HG03097 (cell line): ENCODE measurements around the gene SPATA21.
"Not testable (repeated sequence)": the region's sequence is repeated elsewhere in the genome, so short reads cannot be mapped to it uniquely, and the experiment has no call there.

Source experiments
- ATAC-seq: cut with Tn5 transposase; IDR thresholded peaks from one replicate; pipeline ENCODE4 v1.9.1; 2021; ENCODE audit not compliant: unreplicated experiment, low FRiP score

SPATA21 gene

GRCh38 chr1:16387201-16388188 lies 49.7 kb downstream of the SPATA21 start:
- no peak for ATAC-seq

- ATAC-seq = no peak
Measured at GRCh38 chr1:16386454-16387113, 50.6 kb downstream of the SPATA21 start.

- no peak for ATAC-seq
Measured at GRCh38 chr1:16385659-16386453, 51.4 kb downstream of the SPATA21 start.

GRCh38 chr1:16383888-16384287 lies 53.3 kb downstream of the SPATA21 start:
- no peak for ATAC-seq

GRCh38 chr1:16380868-16381267 lies 56.4 kb downstream of the SPATA21 start:
- ATAC-seq = no peak

GRCh38 chr1:16378443-16378842 lies 58.8 kb downstream of the SPATA21 start:
- no peak for ATAC-seq

- ATAC-seq = no peak
Measured at GRCh38 chr1:16376971-16377370, 60.3 kb downstream of the SPATA21 start.

- ATAC-seq = no peak
Measured at GRCh38 chr1:16375521-16376340, 61.5 kb downstream of the SPATA21 start.

- ATAC-seq = no peak
Measured at GRCh38 chr1:16374266-16374665, 63.0 kb downstream of the SPATA21 start.

- no peak for ATAC-seq
Measured at GRCh38 chr1:16372535-16373285, 64.5 kb downstream of the SPATA21 start.

GRCh38 chr1:16371725-16372124 lies 65.5 kb downstream of the SPATA21 start:
- no peak for ATAC-seq

GRCh38 chr1:16369821-16370220 lies 67.4 kb downstream of the SPATA21 start:
- no peak for ATAC-seq

GRCh38 chr1:16367968-16368890 lies 69.0 kb downstream of the SPATA21 start:
- ATAC-seq = no peak

GRCh38 chr1:16367258-16367967 lies 69.8 kb downstream of the SPATA21 start:
- peak; percentile 52 for ATAC-seq

GRCh38 chr1:16366722-16367257 lies 70.4 kb downstream of the SPATA21 start, which contains the start of gene SZRD1:
TSS of gene SZRD1 (plus strand) at chr1:16367242. CDS start at chr1:16367258, 16 bp downstream.
- ATAC-seq = peak; percentile 86

- ATAC-seq = not testable (repeated sequence)
Measured at GRCh38 chr1:16365146-16365498, 72.1 kb downstream of the SPATA21 start.

- no peak for ATAC-seq
Measured at GRCh38 chr1:16356867-16357266, 80.4 kb downstream of the SPATA21 start.
